HepG2 (cell line): ENCODE data around the gene INO80B. TPM values are rescaled to one million over a fixed set of nuclear protein-coding genes. Genes with fewer than 3 reads are reported as not detected.
A peak's percentile ranks its signal among the peaks of the same experiment; 100 is the strongest.

Experiments
- BCL3 ChIP-seq: sonication (generic); formaldehyde crosslinking; IDR thresholded peaks from 2 replicates; pipeline ENCODE4 v1.5.1; 2020; ENCODE audit warnings: mild to moderate bottlenecking, missing genetic modification reagents, moderate library complexity
- BCL6 ChIP-seq: IDR thresholded peaks from 2 replicates; pipeline ENCODE4 v1.6.1; 2016; ENCODE audit warnings: missing genetic modification reagents, missing compliant biosample characterization
- ELK4 ChIP-seq: sonication (generic); formaldehyde crosslinking; IDR thresholded peaks from 2 replicates; pipeline ENCODE4 v1.9.0; 2021; ENCODE audit warnings: missing genetic modification reagents, borderline replicate concordance
- HMGXB4 ChIP-seq, 2 experiments: sonication (generic) in 1 of 2; formaldehyde crosslinking in 1 of 2; IDR thresholded peaks; 2 replicates each; pipeline versions ENCODE4 v1.4.0 to v1.6.1; 2018 to 2020; ENCODE audit warnings: missing genetic modification reagents in 2 of 2, borderline replicate concordance in 1 of 2, low read depth in 1 of 2, mild to moderate bottlenecking in 1 of 2, missing biosample characterization in 1 of 2
- KDM6A ChIP-seq: IDR thresholded peaks from 2 replicates; pipeline ENCODE4 v1.6.1; 2016; ENCODE audit warnings: low read depth
- KLF12 ChIP-seq: sonication (generic); formaldehyde crosslinking; IDR thresholded peaks from 2 replicates; pipeline ENCODE4 v1.4.0; 2020; ENCODE audit warnings: missing genetic modification reagents, borderline replicate concordance
- RARG ChIP-seq: sonication (generic); formaldehyde crosslinking; IDR thresholded peaks from 2 replicates; pipeline ENCODE4 v1.4.0; 2020; ENCODE audit warnings: low read depth, mild to moderate bottlenecking, missing genetic modification reagents
- SAFB2 ChIP-seq: sonication (generic); formaldehyde crosslinking; IDR thresholded peaks from 2 replicates; pipeline ENCODE4 v1.5.1; 2020; ENCODE audit warnings: missing genetic modification reagents, low read depth, mild to moderate bottlenecking, borderline replicate concordance
- SIN3A ChIP-seq: IDR thresholded peaks from 2 replicates; pipeline ENCODE4 v1.6.1; 2011; ENCODE audit warnings: low read depth, mild to moderate bottlenecking, control low read depth, low read length, borderline replicate concordance
- SNAPC5 ChIP-seq: sonication (generic); formaldehyde crosslinking; IDR thresholded peaks from 2 replicates; pipeline ENCODE4 v1.8.1; 2023; ENCODE audit warnings: mild to moderate bottlenecking, missing genetic modification reagents, borderline replicate concordance
- THAP7 ChIP-seq: sonication (generic); formaldehyde crosslinking; IDR thresholded peaks from 2 replicates; pipeline ENCODE4 v1.8.1; 2023; ENCODE audit warnings: mild to moderate bottlenecking, missing genetic modification reagents
- TRAFD1 ChIP-seq: sonication (generic); formaldehyde crosslinking; IDR thresholded peaks from 2 replicates; pipeline ENCODE4 v1.5.1; 2020; ENCODE audit warnings: missing genetic modification reagents, mild to moderate bottlenecking, borderline replicate concordance
- ZBTB4 ChIP-seq: sonication (generic); formaldehyde crosslinking; IDR thresholded peaks from 2 replicates; pipeline ENCODE4 v1.4.0; 2020; ENCODE audit warnings: missing genetic modification reagents, mild to moderate bottlenecking, borderline replicate concordance
- ZEB1 ChIP-seq: IDR thresholded peaks from 2 replicates; pipeline ENCODE4 v1.6.1; 2012; ENCODE audit warnings: mild to moderate bottlenecking, low read depth, inconsistent platforms; ENCODE audit not compliant: insufficient replicate concordance
- ZNF784 ChIP-seq: sonication (generic); formaldehyde crosslinking; IDR thresholded peaks from 2 replicates; pipeline ENCODE4 v1.5.1; 2020; ENCODE audit warnings: missing genetic modification reagents, mild to moderate bottlenecking, borderline replicate concordance
- polyA plus RNA-seq, 8 experiments: library from polyadenylated mRNA; depleted of rRNA in 3 of 8; stranded (reverse) in 7 of 8; unstranded in 1 of 8; fragments of >200 nt; fragmentation: Illumina TruSeq in 4 of 8; extraction: Trizol in 4 of 8; gene quantifications; 2 replicates each; pipeline versions ENCODE4 v1.2.1 to v1.2.3, GENCODE V29; 2011 to 2016; ENCODE audit warnings: low read depth in 4 of 8, missing spikeins in 1 of 8, mixed read lengths in 1 of 8; ENCODE audit not compliant: insufficient read depth in 1 of 8
- total RNA-seq, 5 experiments: library from RNA; depleted of rRNA; stranded (reverse); fragments of >200 nt; fragmentation: Illumina TruSeq; extraction: Trizol; gene quantifications; 2 replicates each; pipeline ENCODE4 v1.2.3, GENCODE V29; 2016; ENCODE audit warnings: low read depth in 1 of 5

Gene INO80B
- total and polyA plus RNA-seq, 2 of the 13 experiments (the other 11 are each of a cell fraction or from before 2014, with no cell fraction given), result 6.2 to 14.5 TPM

- TF ChIP-seq ZNF784 (CRISPR knock-in tag) (0 out of 2 replicates have a peak, but pooled peaks have one; percentile 45), RARG (CRISPR knock-in tag) (no peak), KDM6A (CRISPR knock-in tag) (no peak), BCL6 (CRISPR knock-in tag) (no peak), SAFB2 (peak; percentile 80; the same call in 1 of the 2 replicates), SNAPC5 (CRISPR knock-in tag) (no peak), HMGXB4 (CRISPR knock-in tag; IDR thresholded peaks at IDR 0.05; ENCODE audit: borderline replicate concordance in 1 of 2, low read depth in 1 of 2) (peak in 1 of 2 experiments; percentile 65; a peak in 2 of 4 replicates), SIN3A (peak; percentile 74; the same call in 1 of the 2 replicates), BCL3 (CRISPR knock-in tag) (peak; percentile 93; the same call in 1 of the 2 replicates), THAP7 (CRISPR knock-in tag) (no peak), ELK4 (CRISPR knock-in tag) (peak; percentile 52; the same call in 1 of the 2 replicates), ZEB1 (no peak), TRAFD1 (CRISPR knock-in tag) (no peak), ZBTB4 (no peak; the same call in 1 of the 2 replicates), KLF12 (no peak)
Observed at GRCh38 chr2:74421221-74421870, 33.5 kb upstream of the INO80B start, which contains the start of the genes C2orf81 and WDR54 (continued).
